Tibial nerve (tissue), 4 donors: ENCODE results near the gene CEMIP2. TPM values are rescaled to one million over a fixed set of nuclear protein-coding genes. Genes with fewer than 3 reads are reported as not detected.

Experiments
- DNase-seq, 2 donors: peaks; one replicate each; pipeline ENCODE4 v3.0.0-alpha.2; 2019; ENCODE audit warnings: low spot score in 2 of 2
- H3K27ac ChIP-seq, 4 donors: fragments of 200-600 bp; sonication (generic) in 3 of 4; one replicate each; pipeline ENCODE4 v1.5.1; 2017 to 2019; ENCODE audit warnings: mild to moderate bottlenecking in 1 of 4
- H3K27me3 ChIP-seq, 2 donors: fragments of 200-600 bp; sonication (generic) in 1 of 2; one replicate each; pipeline versions ENCODE4 v1.5.1 to v1.6.0; 2017 to 2019
- H3K36me3 ChIP-seq, 3 donors: fragments of 200-600 bp; sonication (generic); one replicate each; pipeline ENCODE4 v1.5.1; 2018 to 2019
- H3K4me1 ChIP-seq, 4 donors: fragments of 200-600 bp; sonication (generic) in 3 of 4; one replicate each; pipeline ENCODE4 v1.5.1; 2017 to 2019
- H3K4me3 ChIP-seq, 4 donors: fragments of 200-600 bp; sonication (generic) in 3 of 4; one replicate each; pipeline ENCODE4 v1.5.1; 2017 to 2019; ENCODE audit warnings: mild to moderate bottlenecking in 1 of 4, moderate library complexity in 1 of 4
- H3K9me3 ChIP-seq, 4 donors: fragments of 200-600 bp; sonication (generic) in 3 of 4; one replicate each; pipeline ENCODE4 v1.5.1; 2017 to 2019
- EP300 ChIP-seq, 2 donors: sonication (generic); formaldehyde crosslinking; IDR thresholded peaks; one replicate each; pipeline ENCODE4 v1.6.1; 2017; ENCODE audit warnings: antibody characterized with exemption in 2 of 2, mild to moderate bottlenecking in 1 of 2
- POLR2A ChIP-seq, 2 donors: fragments of 450-650 bp; IDR thresholded peaks; one replicate each; pipeline ENCODE4 v1.6.1; 2017; ENCODE audit warnings: antibody characterized with exemption in 2 of 2, mild to moderate bottlenecking in 2 of 2, moderate library complexity in 2 of 2
- WGBS, 2 donors: methylation state at CpG; one replicate each; pipeline ENCODE4 v1.1.5; 2018; 5-methylcytosine and 5-hydroxymethylcytosine counted together
- total RNA-seq, 4 donors: library from RNA; depleted of rRNA; stranded (reverse); fragments of >200 nt; gene quantifications; one replicate each; pipeline ENCODE4 v1.1.0, GENCODE V29; 2016
- TF ChIP-seq, protein P1 (sequence below), 5 experiments: fragments of 200-600 bp in 3 of 5; fragments of 450-650 bp in 2 of 5; sonication (generic) in 3 of 5; IDR thresholded peaks; one replicate each; pipeline ENCODE4 v1.5.1; 2016 to 2019; ENCODE audit warnings: antibody characterized with exemption in 5 of 5, mild to moderate bottlenecking in 3 of 5, moderate library complexity in 2 of 5

Gene CEMIP2
- total RNA-seq, 4 donors from 2014 or later: 107 to 126 (median 118) TPM

- H3K9me3 ChIP-seq: peaks cover 0 to 3% (median 0%) of the 10 kb centered on the region in 4 donors
- no peak for DNase-seq
- peaks cover 0 to 13% (median 2%) of the 10 kb centered on the region in 4 donors for H3K4me1 ChIP-seq
- no peak overlapping the region for H3K27ac ChIP-seq
- WGBS, 2 donors: 81 to 83% methylated on average over 1 of the region's 1 CpG
- no peak overlapping the region for H3K4me3 ChIP-seq
- TF ChIP-seq EP300 (IDR thresholded peaks at IDR 0.05) (no peak), POLR2A (IDR thresholded peaks at IDR 0.05) (no peak)
- TF ChIP-seq, protein P1, sequence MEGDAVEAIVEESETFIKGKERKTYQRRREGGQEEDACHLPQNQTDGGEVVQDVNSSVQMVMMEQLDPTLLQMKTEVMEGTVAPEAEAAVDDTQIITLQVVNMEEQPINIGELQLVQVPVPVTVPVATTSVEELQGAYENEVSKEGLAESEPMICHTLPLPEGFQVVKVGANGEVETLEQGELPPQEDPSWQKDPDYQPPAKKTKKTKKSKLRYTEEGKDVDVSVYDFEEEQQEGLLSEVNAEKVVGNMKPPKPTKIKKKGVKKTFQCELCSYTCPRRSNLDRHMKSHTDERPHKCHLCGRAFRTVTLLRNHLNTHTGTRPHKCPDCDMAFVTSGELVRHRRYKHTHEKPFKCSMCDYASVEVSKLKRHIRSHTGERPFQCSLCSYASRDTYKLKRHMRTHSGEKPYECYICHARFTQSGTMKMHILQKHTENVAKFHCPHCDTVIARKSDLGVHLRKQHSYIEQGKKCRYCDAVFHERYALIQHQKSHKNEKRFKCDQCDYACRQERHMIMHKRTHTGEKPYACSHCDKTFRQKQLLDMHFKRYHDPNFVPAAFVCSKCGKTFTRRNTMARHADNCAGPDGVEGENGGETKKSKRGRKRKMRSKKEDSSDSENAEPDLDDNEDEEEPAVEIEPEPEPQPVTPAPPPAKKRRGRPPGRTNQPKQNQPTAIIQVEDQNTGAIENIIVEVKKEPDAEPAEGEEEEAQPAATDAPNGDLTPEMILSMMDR (IDR thresholded peaks at IDR 0.05): no peak
- H3K36me3 ChIP-seq: no peaks in the 10 kb centered on the region
- H3K27me3 ChIP-seq: no peaks in the 10 kb centered on the region
These were observed 92.5 kb downstream of the CEMIP2 start for GRCh38 chr9:71675857-71676165.

DNA sequence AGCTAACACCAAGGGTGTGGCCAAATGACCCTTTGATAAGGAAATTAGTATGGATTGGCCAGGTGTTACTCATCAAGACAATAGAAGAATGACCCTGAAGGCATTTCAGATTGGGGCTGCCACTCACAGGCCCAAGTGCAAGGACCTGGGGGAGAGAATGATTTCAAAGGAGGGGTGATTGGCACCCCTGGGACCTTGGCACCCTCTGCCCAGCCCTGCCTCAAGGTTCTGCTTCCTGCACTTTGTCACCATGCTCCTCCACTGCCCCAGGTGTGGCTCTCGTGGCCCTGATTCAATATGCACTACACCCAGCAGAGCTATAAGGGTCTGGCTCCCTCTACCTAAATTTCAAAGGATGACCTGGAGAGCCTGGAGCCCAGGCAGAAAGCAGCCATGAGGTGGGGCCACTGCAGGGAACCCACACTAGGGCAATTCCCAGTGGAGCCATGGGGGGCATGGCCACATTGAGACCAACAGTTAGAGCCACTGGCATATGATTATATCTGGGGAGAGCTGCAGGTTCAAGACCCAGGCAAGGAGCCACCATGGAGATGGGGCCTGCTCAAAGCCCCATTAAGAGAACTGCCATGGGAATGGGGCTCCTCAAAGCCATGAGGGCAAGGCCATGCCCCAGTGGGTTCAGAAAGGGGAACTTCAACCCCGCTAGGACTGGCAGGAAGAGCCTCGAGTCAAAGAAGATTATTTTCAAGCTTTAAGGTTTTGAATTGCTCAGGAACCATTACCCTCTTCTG lies 93.0 kb downstream of the CEMIP2 start:
- H3K36me3 ChIP-seq: no peaks in the 10 kb centered on the region
- no peak overlapping the region for H3K4me3 ChIP-seq
- H3K27ac ChIP-seq: no peak overlapping the region
- peaks cover 0 to 8% (median 0%) of the 10 kb centered on the region in 4 donors for H3K4me1 ChIP-seq
- H3K27me3 ChIP-seq: no peaks in the 10 kb centered on the region
- 64 to 67% methylated on average over 3 of the region's 3 CpGs for WGBS, 2 donors
- no peak for DNase-seq
- peaks cover 0 to 3% (median 0%) of the 10 kb centered on the region in 4 donors for H3K9me3 ChIP-seq
- TF ChIP-seq POLR2A (IDR thresholded peaks at IDR 0.05) (no peak), EP300 (IDR thresholded peaks at IDR 0.05) (no peak)
- TF ChIP-seq, protein P1 (IDR thresholded peaks at IDR 0.05): no peak

- 88 to 96% methylated on average over 1 of the region's 1 CpG for WGBS, 2 donors
- Histone ChIP-seq H3K27me3 (no peaks in the 10 kb centered on the region), H3K4me3 (no peak overlapping the region), H3K4me1 (no peaks in the 10 kb centered on the region), H3K9me3 (peaks cover 0 to 3% (median 0%) of the 10 kb centered on the region in 4 donors), H3K36me3 (no peaks in the 10 kb centered on the region), H3K27ac (no peak overlapping the region)
- no peak for DNase-seq
- TF ChIP-seq, protein P1 (IDR thresholded peaks at IDR 0.05): no peak
- TF ChIP-seq EP300 (IDR thresholded peaks at IDR 0.05): no peak
- no peak for TF ChIP-seq POLR2A (IDR thresholded peaks at IDR 0.05)
These were observed 95.7 kb downstream of the CEMIP2 start for GRCh38 chr9:71672573-71672972.

- Histone ChIP-seq H3K9me3 (peaks cover 0 to 3% (median 0%) of the 10 kb centered on the region in 4 donors), H3K4me1 (no peaks in the 10 kb centered on the region), H3K4me3 (no peak overlapping the region), H3K27ac (no peak overlapping the region), H3K36me3 (no peaks in the 10 kb centered on the region), H3K27me3 (no peaks in the 10 kb centered on the region)
- no peak for TF ChIP-seq EP300 (IDR thresholded peaks at IDR 0.05)
- TF ChIP-seq, protein P1 (IDR thresholded peaks at IDR 0.05): no peak
- TF ChIP-seq POLR2A (IDR thresholded peaks at IDR 0.05): no peak
- 79 to 82% methylated on average over 3 of the region's 3 CpGs for WGBS, 2 donors
- DNase-seq: no peak
These were observed 97.0 kb downstream of the CEMIP2 start for GRCh38 chr9:71671289-71671688.

- 56 to 59% methylated on average over 1 of the region's 1 CpG for WGBS, 2 donors
- H3K9me3 ChIP-seq: no peaks in the 10 kb centered on the region
- H3K36me3 ChIP-seq: no peaks in the 10 kb centered on the region
- H3K4me3 ChIP-seq: no peak overlapping the region
- no peak for DNase-seq
- H3K27me3 ChIP-seq: no peaks in the 10 kb centered on the region
- H3K27ac ChIP-seq: no peak overlapping the region
- no peaks in the 10 kb centered on the region for H3K4me1 ChIP-seq
- TF ChIP-seq EP300 (IDR thresholded peaks at IDR 0.05): no peak
- TF ChIP-seq POLR2A (IDR thresholded peaks at IDR 0.05): no peak
- TF ChIP-seq, protein P1 (IDR thresholded peaks at IDR 0.05): no peak
These were observed 98.2 kb downstream of the CEMIP2 start for GRCh38 chr9:71670121-71670520.
